DND-41 (cell line): ENCODE measurements around the gene ZRANB3.
"Not testable (repeated sequence)": the region's sequence is repeated elsewhere in the genome, so short reads cannot be mapped to it uniquely, and the experiment has no call there.

Source experiments
- ATAC-seq: fragments of 200-7000 bp; cut with Tn5 transposase; 3 replicates; pipeline ENCODE4 v1.9.1; 2021; ENCODE audit warnings: low read depth; ENCODE audit not compliant: insufficient read depth
- DNase-seq: peaks from one replicate; pipeline ENCODE4 v3.0.0-alpha.2; 2020
- H2AFZ ChIP-seq: 2 replicates; pipeline ENCODE4 v1.6.0; 2012; ENCODE audit warnings: low read depth, low read length
- H3K27ac ChIP-seq: 2 replicates; pipeline ENCODE4 v1.5.1; 2012; ENCODE audit warnings: low read length, inconsistent platforms
- H3K27me3 ChIP-seq: fragments of 200-600 bp; sonication (generic); 2 replicates; pipeline ENCODE4 v1.6.0; 2012; ENCODE audit warnings: low read length, mild to moderate bottlenecking, inconsistent platforms; ENCODE audit not compliant: insufficient read depth, poor library complexity
- H3K36me3 ChIP-seq: 2 replicates; pipeline ENCODE4 v1.5.1; 2012; ENCODE audit warnings: low read length, inconsistent platforms; ENCODE audit not compliant: insufficient read depth
- H3K4me1 ChIP-seq: 2 replicates; pipeline ENCODE4 v1.5.1; 2012; ENCODE audit warnings: mild to moderate bottlenecking, low read length; ENCODE audit not compliant: insufficient read depth
- H3K4me2 ChIP-seq: 2 replicates; pipeline ENCODE4 v1.6.0; 2012; ENCODE audit warnings: mild to moderate bottlenecking, moderate library complexity, low read length, inconsistent platforms; ENCODE audit not compliant: insufficient read depth
- H3K4me3 ChIP-seq, 2 experiments: fragments of 200-600 bp in 1 of 2; shearing (Covaris generic) in 1 of 2; 2 replicates each; pipeline ENCODE4 v1.5.1; 2012 to 2016; ENCODE audit warnings: inconsistent platforms in 2 of 2, low read length in 2 of 2, mild to moderate bottlenecking in 2 of 2, low read depth in 1 of 2, moderate library complexity in 1 of 2
- H3K79me2 ChIP-seq: 2 replicates; pipeline ENCODE4 v1.6.0; 2012; ENCODE audit warnings: low read length, inconsistent platforms; ENCODE audit not compliant: insufficient read depth
- H3K9ac ChIP-seq: 2 replicates; pipeline ENCODE4 v1.6.0; 2012; ENCODE audit warnings: low read depth, mild to moderate bottlenecking, inconsistent platforms, low read length, moderate library complexity
- H3K9me3 ChIP-seq: 2 replicates; pipeline ENCODE4 v1.5.1; 2012; ENCODE audit warnings: low read length, moderate library complexity, mild to moderate bottlenecking, inconsistent platforms; ENCODE audit not compliant: insufficient read depth, severe bottlenecking
- H4K20me1 ChIP-seq: 2 replicates; pipeline ENCODE4 v1.6.0; 2012; ENCODE audit warnings: low read length; ENCODE audit not compliant: insufficient read depth
- EZH2 ChIP-seq: IDR thresholded peaks from 3 replicates; pipeline ENCODE4 v1.6.1; 2012; ENCODE audit warnings: borderline replicate concordance, low read depth, mild to moderate bottlenecking, moderate library complexity, low read length, inconsistent platforms; ENCODE audit not compliant: severe bottlenecking
- TF ChIP-seq, protein P1 (sequence below): IDR thresholded peaks from 2 replicates; pipeline ENCODE4 v1.5.1; 2012; ENCODE audit warnings: borderline replicate concordance, low read length, moderate library complexity, mild to moderate bottlenecking; ENCODE audit not compliant: poor library complexity, severe bottlenecking; ENCODE audit errors: extremely low read depth

The ZRANB3 gene

DNA sequence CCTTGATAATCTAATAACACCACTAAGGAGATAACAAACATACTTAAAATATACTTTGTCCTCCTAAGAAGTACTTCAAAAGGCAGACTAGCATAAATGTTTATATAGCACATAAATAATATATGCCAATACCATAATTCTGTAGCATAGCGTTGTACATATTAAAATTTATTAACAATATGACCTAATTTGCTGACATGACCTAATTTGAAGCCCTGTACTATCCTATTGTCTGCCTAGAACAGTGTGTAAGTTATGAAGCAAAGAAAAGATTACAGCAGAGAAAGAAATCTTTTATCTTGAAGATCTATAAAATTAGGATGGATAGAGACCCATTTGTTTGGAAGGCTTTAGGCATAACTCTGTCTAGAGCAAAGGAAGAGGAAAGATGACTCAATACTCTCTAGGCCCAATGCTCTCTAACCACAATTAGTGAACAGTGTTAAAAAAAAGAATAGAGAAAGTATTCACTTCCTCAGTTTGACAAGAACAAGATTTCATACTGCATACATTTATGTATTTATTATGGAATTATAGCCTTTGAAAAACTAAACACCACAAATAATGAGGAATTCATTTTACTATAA lies 231.3 kb downstream of the ZRANB3 start:
- Histone ChIP-seq H3K9me3 (peaks cover 7% of the 10 kb centered on the region), H3K4me1 (no peaks in the 10 kb centered on the region), H3K4me2 (no peak overlapping the region), H2AFZ (no peak overlapping the region), H3K36me3 (peaks cover 14% of the 10 kb centered on the region), H4K20me1 (no peaks in the 10 kb centered on the region), H3K79me2 (no peaks in the 10 kb centered on the region), H3K9ac (no peak overlapping the region), H3K4me3 (no peak overlapping the region), H3K27ac (no peak overlapping the region), H3K27me3 (no peaks in the 10 kb centered on the region)
- peak; percentile 66; the same call in 2 of the 3 replicates for ATAC-seq
- no peak for DNase-seq
- TF ChIP-seq, protein P1, sequence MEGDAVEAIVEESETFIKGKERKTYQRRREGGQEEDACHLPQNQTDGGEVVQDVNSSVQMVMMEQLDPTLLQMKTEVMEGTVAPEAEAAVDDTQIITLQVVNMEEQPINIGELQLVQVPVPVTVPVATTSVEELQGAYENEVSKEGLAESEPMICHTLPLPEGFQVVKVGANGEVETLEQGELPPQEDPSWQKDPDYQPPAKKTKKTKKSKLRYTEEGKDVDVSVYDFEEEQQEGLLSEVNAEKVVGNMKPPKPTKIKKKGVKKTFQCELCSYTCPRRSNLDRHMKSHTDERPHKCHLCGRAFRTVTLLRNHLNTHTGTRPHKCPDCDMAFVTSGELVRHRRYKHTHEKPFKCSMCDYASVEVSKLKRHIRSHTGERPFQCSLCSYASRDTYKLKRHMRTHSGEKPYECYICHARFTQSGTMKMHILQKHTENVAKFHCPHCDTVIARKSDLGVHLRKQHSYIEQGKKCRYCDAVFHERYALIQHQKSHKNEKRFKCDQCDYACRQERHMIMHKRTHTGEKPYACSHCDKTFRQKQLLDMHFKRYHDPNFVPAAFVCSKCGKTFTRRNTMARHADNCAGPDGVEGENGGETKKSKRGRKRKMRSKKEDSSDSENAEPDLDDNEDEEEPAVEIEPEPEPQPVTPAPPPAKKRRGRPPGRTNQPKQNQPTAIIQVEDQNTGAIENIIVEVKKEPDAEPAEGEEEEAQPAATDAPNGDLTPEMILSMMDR = no peak
- no peak for TF ChIP-seq EZH2

DNA sequence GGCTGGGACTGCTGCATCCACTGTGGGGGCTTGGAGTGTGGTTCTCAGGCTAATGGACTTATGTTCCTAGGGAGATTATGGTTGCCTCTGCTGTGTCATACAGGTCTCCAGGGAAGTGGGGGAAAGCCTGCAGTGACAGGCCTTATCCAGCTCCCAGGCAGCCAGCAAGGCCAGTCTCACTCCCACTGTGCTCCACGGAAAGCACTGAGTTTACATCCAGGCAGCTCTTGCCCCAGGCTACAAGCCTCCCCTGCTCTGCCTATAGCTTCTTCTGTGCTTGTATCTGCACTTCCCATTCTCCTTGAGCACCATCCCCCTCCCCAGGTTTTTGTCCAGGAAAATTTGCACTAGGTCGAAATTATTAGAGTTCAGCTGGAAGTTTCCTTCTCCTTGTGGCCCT lies 231.9 kb downstream of the ZRANB3 start:
- H3K27me3 ChIP-seq = no peaks in the 10 kb centered on the region
- no peaks in the 10 kb centered on the region for H3K4me1 ChIP-seq
- peaks cover 14% of the 10 kb centered on the region for H3K36me3 ChIP-seq
- ATAC-seq (no peak), DNase-seq (no peak)
- H3K27ac ChIP-seq = no peak overlapping the region
- peaks cover 7% of the 10 kb centered on the region for H3K9me3 ChIP-seq
- H3K79me2 ChIP-seq = no peaks in the 10 kb centered on the region
- no peaks in the 10 kb centered on the region for H4K20me1 ChIP-seq
- H2AFZ ChIP-seq = no peak overlapping the region
- no peak overlapping the region for H3K4me3 ChIP-seq
- no peak overlapping the region for H3K9ac ChIP-seq
- H3K4me2 ChIP-seq = no peak overlapping the region
- no peak for TF ChIP-seq EZH2
- TF ChIP-seq, protein P1 = no peak

DNA sequence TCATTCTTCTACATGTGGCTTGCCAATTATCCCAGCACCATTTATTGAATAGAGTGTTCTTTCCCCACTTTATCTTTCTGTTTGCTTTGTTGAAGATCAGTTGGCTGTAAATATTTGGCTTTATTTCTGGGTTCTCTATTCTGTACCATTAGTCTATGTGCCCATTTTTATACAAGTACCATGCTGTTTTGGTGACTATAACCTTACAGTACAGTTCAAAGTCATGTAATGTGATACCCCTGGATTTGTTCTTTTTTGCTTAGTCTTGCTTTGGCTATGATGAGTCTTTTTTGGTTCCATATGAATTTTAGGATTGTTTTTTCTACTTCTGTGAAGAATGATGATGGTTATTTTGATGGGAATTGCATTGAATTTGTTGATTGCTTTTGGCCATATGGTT lies 243.9 kb downstream of the ZRANB3 start:
- not testable (repeated sequence) for H3K4me2 ChIP-seq, H3K4me3 ChIP-seq, H3K9ac ChIP-seq, H3K27me3 ChIP-seq, ATAC-seq, H4K20me1 ChIP-seq, H3K27ac ChIP-seq, H3K4me1 ChIP-seq, H3K79me2 ChIP-seq, H3K9me3 ChIP-seq, H3K36me3 ChIP-seq, H2AFZ ChIP-seq, DNase-seq

DNA sequence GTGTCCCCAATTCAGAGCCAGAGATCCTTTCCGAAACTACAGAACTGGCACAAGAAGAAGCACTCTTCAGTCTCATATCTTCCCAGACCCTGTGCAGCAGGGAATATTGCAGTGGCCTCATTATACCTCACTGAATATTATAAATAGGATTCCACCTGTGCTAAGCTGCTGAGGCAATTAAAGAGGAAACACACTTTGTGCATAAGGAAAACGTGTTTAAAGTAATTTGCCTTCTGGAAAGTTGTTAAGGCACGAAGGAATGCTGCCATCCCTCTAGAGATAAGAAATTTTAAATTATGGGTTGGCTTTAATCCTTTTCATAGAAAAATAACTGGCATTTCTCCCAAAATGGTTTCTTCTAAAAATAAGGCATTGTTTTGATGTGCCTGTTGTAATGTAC lies 245.6 kb downstream of the ZRANB3 start:
- no peak overlapping the region for H3K27ac ChIP-seq
- H3K4me2 ChIP-seq = no peak overlapping the region
- H3K4me1 ChIP-seq = no peaks in the 10 kb centered on the region
- H2AFZ ChIP-seq = no peak overlapping the region
- H3K4me3 ChIP-seq = no peak overlapping the region
- no peaks in the 10 kb centered on the region for H3K79me2 ChIP-seq
- H3K36me3 ChIP-seq = no peaks in the 10 kb centered on the region
- TF ChIP-seq EZH2 = no peak
- TF ChIP-seq, protein P1 = no peak
- DNase-seq = no peak
- no peaks in the 10 kb centered on the region for H3K27me3 ChIP-seq
- ATAC-seq = no peak
- H4K20me1 ChIP-seq = no peaks in the 10 kb centered on the region
- no peaks in the 10 kb centered on the region for H3K9me3 ChIP-seq
- H3K9ac ChIP-seq = no peak overlapping the region
